ENCODE results near the gene CFAP61.

The CFAP61 gene

DNA sequence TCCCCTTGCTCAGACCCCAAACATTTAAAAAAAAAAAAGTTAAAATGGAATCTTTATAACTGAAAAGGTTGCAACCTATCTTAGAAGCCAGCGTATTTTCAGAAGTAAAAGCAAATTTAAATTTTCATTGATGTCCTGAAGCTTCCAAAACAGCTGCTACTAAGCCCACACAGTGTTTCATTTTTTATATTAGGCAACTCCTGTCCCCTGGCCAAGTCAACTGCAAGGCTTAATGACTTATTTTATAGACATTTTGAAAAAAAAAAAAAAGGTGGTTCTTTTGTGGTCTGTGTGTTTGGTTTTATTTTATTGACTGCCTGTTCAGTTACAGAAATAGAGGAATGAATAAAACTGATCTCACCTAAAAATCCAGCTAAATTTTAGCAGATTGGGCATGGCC is 13.0 kb downstream of the CFAP61 start:
- H3K4me3 ChIP-seq (ENCODE audit: low read depth, low read length), result no peak overlapping the region
- TF ChIP-seq CTCF (IDR thresholded peaks at IDR 0.05; ENCODE audit: low read depth, low read length), result no peak

DNA sequence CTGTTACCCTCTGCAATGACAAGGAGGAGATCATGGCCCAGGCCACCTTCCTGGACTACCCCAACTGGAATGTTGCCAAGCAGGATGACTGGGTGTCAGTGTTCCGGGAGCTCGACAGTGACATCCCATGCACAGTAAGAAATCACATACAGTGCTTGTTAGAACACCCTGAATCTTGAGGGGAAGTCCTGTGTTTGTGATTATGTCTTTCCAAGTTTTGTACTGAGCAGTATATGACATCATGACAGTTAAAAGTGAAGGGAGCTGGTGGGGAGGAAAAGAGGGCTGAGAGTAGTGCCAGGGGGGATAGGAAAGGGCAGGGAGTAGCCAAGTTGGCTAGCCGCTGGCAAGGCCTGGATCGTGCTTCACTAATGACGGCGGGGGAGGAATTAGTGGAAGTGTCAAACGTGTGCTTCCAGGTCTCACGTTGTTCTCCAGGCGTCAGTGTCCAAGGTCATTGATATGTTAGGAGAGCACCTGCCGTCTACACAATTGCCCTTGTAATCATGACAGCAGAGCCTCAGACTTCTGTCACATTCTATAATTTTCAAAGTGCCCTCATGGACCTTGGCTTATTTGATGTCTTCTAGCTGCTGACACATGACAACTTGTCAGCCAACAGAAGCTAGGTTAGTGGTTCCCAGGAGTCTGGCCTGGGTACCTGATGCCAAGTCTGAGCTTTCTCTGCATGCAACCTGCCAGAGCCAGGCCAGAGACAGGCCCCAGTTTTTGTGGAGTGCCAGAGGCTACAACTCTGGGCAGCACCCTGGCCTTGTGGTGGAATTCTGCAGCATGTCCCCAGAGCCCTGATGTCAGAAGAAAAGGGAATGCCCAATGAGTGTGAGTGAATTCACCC is 18.8 kb downstream of the CFAP61 start:
- H3K4me3 ChIP-seq (ENCODE audit: low read depth, low read length), result no peak overlapping the region
- no peak for TF ChIP-seq CTCF (IDR thresholded peaks at IDR 0.05; ENCODE audit: low read depth, low read length)

- TF ChIP-seq CTCF (IDR thresholded peaks at IDR 0.05; ENCODE audit: low read depth, low read length), result no peak
- no peak overlapping the region for H3K4me3 ChIP-seq (ENCODE audit: low read depth, low read length)
Observed at GRCh38 chr20:20073801-20074371, 21.6 kb downstream of the CFAP61 start.

GRCh38 chr20:20075032-20075431 is 22.7 kb downstream of the CFAP61 start:
- no peak overlapping the region for H3K4me3 ChIP-seq (ENCODE audit: low read depth, low read length)
- no peak for TF ChIP-seq CTCF (IDR thresholded peaks at IDR 0.05; ENCODE audit: low read depth, low read length)

DNA sequence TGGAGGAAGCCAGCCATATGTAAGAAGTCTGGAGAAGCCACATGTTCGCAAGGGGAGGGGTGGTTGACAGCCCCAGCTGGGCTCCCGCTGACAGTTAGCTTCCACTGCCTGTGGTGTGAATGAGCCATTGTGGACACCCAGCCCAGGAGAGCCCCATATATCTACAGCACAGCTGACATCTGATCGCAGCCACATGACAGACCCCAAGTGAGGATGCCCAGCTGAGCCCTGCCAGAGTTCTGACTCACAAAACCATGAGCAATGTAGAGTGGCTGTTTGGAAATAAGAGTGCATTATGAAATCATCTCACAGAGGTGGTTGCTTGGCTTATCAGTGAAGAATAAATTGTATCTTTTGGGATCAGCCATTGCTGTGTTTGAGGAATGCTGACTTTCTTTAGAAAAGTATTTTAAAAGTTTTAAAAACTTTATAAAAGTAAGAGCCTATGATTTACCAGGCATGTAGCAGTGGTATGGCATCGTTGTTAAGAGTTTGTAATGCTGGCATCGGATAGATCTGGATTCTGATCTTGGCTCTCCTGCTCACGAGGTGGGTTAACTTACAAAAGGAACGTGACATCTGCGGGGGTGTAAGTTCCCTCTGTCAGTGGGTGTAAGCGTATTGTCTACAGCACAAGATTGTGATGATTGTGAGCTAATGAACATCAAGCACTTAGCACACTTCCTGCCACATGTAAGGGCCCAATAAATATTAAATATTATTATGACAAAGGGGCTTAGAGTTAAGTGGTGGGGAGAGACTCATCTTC is 24.1 kb downstream of the CFAP61 start:
- no peak overlapping the region for H3K4me3 ChIP-seq (ENCODE audit: low read depth, low read length)
- no peak for TF ChIP-seq CTCF (IDR thresholded peaks at IDR 0.05; ENCODE audit: low read depth, low read length)

DNA sequence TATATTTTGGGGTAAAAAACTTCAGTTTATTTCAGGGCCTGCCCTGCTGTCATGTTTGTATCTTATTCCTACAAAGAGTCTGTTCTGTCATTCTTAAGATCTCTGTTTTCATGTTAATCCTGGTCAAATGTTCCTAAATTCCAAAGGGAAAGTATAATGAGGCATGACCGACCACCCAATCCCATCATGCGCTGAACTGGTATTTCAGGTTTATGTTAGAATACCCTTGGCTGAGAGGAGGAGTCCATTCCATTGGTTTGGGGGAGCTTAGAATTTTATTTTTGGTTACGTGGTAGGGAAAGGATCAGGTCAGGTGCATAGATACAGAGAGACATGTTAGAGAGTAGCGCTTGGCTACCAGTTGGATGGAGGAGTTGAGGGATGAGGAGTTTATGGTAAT is 25.7 kb downstream of the CFAP61 start:
- no peak for TF ChIP-seq CTCF (IDR thresholded peaks at IDR 0.05; ENCODE audit: low read depth, low read length)
- no peak overlapping the region for H3K4me3 ChIP-seq (ENCODE audit: low read depth, low read length)

Data from WI38 (cell line).